GM13977 (cell line): Measurements from ENCODE around the gene ERBB4.

ENCODE experiments used
- DNase-seq: peaks from one replicate; pipeline ENCODE4 v3.0.0; 2012; ENCODE audit warnings: low spot score
- CTCF ChIP-seq: IDR thresholded peaks from 2 replicates; pipeline ENCODE4 v1.5.1; 2012; ENCODE audit warnings: mild to moderate bottlenecking, control low read depth; ENCODE audit not compliant: insufficient read depth; ENCODE audit errors: extremely low read depth, missing control alignments
- in situ Hi-C: fragments of 300-500 bp; cut with MboI; formaldehyde crosslinking; loops from one replicate; pipeline ENCODE4 v1.12.0; 2022; ENCODE audit warnings: low sequenced_read_pairs, low pct_unique_long_range_greater_than_20kb, mixed read lengths, inconsistent platforms; ENCODE audit not compliant: unreplicated experiment

ERBB4 gene

GRCh38 chr2:211854832-211855231 lies 683.8 kb downstream of the ERBB4 start:
- in situ Hi-C loops, result no loop called here
- DNase-seq, result no peak
- no peak for TF ChIP-seq CTCF

- TF ChIP-seq CTCF, result no peak
- no peak for DNase-seq
- in situ Hi-C loops, result no loop called here
These were observed 691.9 kb downstream of the ERBB4 start for GRCh38 chr2:211846714-211847113.

GRCh38 chr2:211846036-211846400 lies 692.6 kb downstream of the ERBB4 start:
- no peak for DNase-seq
- in situ Hi-C loops, result no loop called here
- no peak for TF ChIP-seq CTCF

GRCh38 chr2:211845338-211846035 lies 693.1 kb downstream of the ERBB4 start:
- TF ChIP-seq CTCF, result no peak
- in situ Hi-C loops, result no loop called here
- DNase-seq, result no peak

GRCh38 chr2:211837706-211838105 lies 700.9 kb downstream of the ERBB4 start:
- in situ Hi-C loops, result no loop called here
- TF ChIP-seq CTCF, result no peak
- DNase-seq, result no peak

GRCh38 chr2:211837206-211837605 lies 701.4 kb downstream of the ERBB4 start:
- in situ Hi-C loops, result no loop called here
- no peak for DNase-seq
- TF ChIP-seq CTCF, result no peak

GRCh38 chr2:211836409-211836808 lies 702.2 kb downstream of the ERBB4 start:
- in situ Hi-C loops, result no loop called here
- no peak for TF ChIP-seq CTCF
- DNase-seq, result no peak
